Large intestine (tissue), 3 donors: ENCODE data around the gene WNT9B. TPM values are rescaled to one million over a fixed set of nuclear protein-coding genes. Genes with fewer than 3 reads are reported as not detected.

Experiments
- DNase-seq, 2 donors: peaks; one replicate each; pipeline versions ENCODE4 v3.0.0 to v3.0.0-alpha.2; 2013
- H3K27ac ChIP-seq: one replicate; pipeline ENCODE4 v1.5.1; 2013; ENCODE audit warnings: low read length
- H3K27me3 ChIP-seq: 2 replicates; pipeline ENCODE4 v1.6.1; 2013; ENCODE audit warnings: low read length; ENCODE audit not compliant: control insufficient read depth, insufficient read depth
- H3K36me3 ChIP-seq: 2 replicates; pipeline ENCODE4 v1.6.1; 2013; ENCODE audit warnings: low read length; ENCODE audit not compliant: control insufficient read depth, insufficient read depth
- H3K4me1 ChIP-seq: one replicate; pipeline ENCODE4 v1.6.1; 2013; ENCODE audit warnings: low read length; ENCODE audit not compliant: control insufficient read depth, insufficient read depth
- H3K4me3 ChIP-seq: one replicate; pipeline ENCODE4 v1.5.1; 2013; ENCODE audit warnings: low read length
- H3K9me3 ChIP-seq: one replicate; pipeline ENCODE4 v1.6.1; 2013; ENCODE audit warnings: mild to moderate bottlenecking, low read depth, low read length, moderate library complexity; ENCODE audit not compliant: control insufficient read depth
- WGBS: methylation state at CpG from one replicate; pipeline ENCODE4 v1.1.5; 2013; ENCODE audit warnings: low lambda C conversion rate; ENCODE audit not compliant: insufficient coverage; 5-methylcytosine and 5-hydroxymethylcytosine counted together
- polyA plus RNA-seq: library from polyadenylated mRNA; unstranded; fragments of 120-200 nt; gene quantifications from one replicate; pipeline ENCODE4 v1.2.1, GENCODE V29; 2013

WNT9B gene
- polyA plus RNA-seq, 1 donor: not detected

GRCh38 chr17:46922804-46923635 is 71.6 kb downstream of the WNT9B start, which contains the start of gene GOSR2:
Gene GOSR2 (plus strand): TSS chr17:46923160. CDS start chr17:46923193, 33 bp downstream.
- peak; percentile 88 to 97 for DNase-seq
- WGBS: no CpG with 5 or more reads among the region's 52 CpGs
- H3K27ac ChIP-seq: peak within 1 kb of the TSS; percentile 95
- H3K36me3 ChIP-seq: no peaks in the 10 kb centered on the region
- H3K9me3 ChIP-seq: no peaks in the 10 kb centered on the region
- H3K4me1 ChIP-seq: peaks cover 25% of the 10 kb centered on the region
- no peaks in the 10 kb centered on the region for H3K27me3 ChIP-seq
- H3K4me3 ChIP-seq: peak within 1 kb of the TSS; percentile 99

- WGBS: 67% methylated on average over 1 of the region's 5 CpGs
- Histone ChIP-seq H3K4me3 (no peak overlapping the region), H3K27ac (peak overlapping the region; percentile 96), H3K36me3 (peaks cover 4% of the 10 kb centered on the region), H3K4me1 (peaks cover 46% of the 10 kb centered on the region), H3K9me3 (no peaks in the 10 kb centered on the region), H3K27me3 (no peaks in the 10 kb centered on the region)
- DNase-seq: peak; percentile 88 to 95
These were observed 73.9 kb downstream of the WNT9B start for GRCh38 chr17:46925185-46925868.

- H3K27ac ChIP-seq: peak overlapping the region; percentile 96
- H3K4me1 ChIP-seq: peaks cover 52% of the 10 kb centered on the region
These were observed 77.3 kb downstream of the WNT9B start for GRCh38 chr17:46928467-46929261.

GRCh38 chr17:46929413-46929812 is 78.0 kb downstream of the WNT9B start:
- peak; percentile 90 to 97 for DNase-seq
- Histone ChIP-seq H3K27me3 (no peaks in the 10 kb centered on the region), H3K36me3 (peaks cover 40% of the 10 kb centered on the region), H3K4me1 (peaks cover 52% of the 10 kb centered on the region), H3K9me3 (no peaks in the 10 kb centered on the region), H3K27ac (peak overlapping the region; percentile 96), H3K4me3 (no peak overlapping the region)
- WGBS: no CpG with 5 or more reads among the region's 6 CpGs

More at GRCh38 chr17:46928467-46929261, 77.3 kb downstream of the WNT9B start:
- Histone ChIP-seq H3K27me3 (no peaks in the 10 kb centered on the region), H3K4me3 (no peak overlapping the region), H3K36me3 (peaks cover 33% of the 10 kb centered on the region), H3K9me3 (no peaks in the 10 kb centered on the region)
- peak; percentile 68 to 86 for DNase-seq
- WGBS: 0% methylated on average over 1 of the region's 10 CpGs

- WGBS: no CpG with 5 or more reads among the region's 4 CpGs
- Histone ChIP-seq H3K4me3 (no peak overlapping the region), H3K9me3 (no peaks in the 10 kb centered on the region), H3K4me1 (peaks cover 49% of the 10 kb centered on the region), H3K27ac (peak overlapping the region; percentile 96), H3K27me3 (no peaks in the 10 kb centered on the region), H3K36me3 (peaks cover 47% of the 10 kb centered on the region)
- peak; percentile 51 to 84 for DNase-seq
These were observed 78.7 kb downstream of the WNT9B start for GRCh38 chr17:46930051-46930450.

- peak overlapping the region; percentile 96 for H3K27ac ChIP-seq
- no peak overlapping the region for H3K4me3 ChIP-seq
- peaks cover 46% of the 10 kb centered on the region for H3K4me1 ChIP-seq
- no peaks in the 10 kb centered on the region for H3K27me3 ChIP-seq
- no peaks in the 10 kb centered on the region for H3K9me3 ChIP-seq
- WGBS: 100% methylated on average over 1 of the region's 4 CpGs
- peaks cover 62% of the 10 kb centered on the region for H3K36me3 ChIP-seq
- DNase-seq: no peak
These were observed 80.2 kb downstream of the WNT9B start for GRCh38 chr17:46931596-46931995.

- WGBS: no CpG with 5 or more reads among the region's 7 CpGs
- Histone ChIP-seq H3K27ac (peak overlapping the region; percentile 88), H3K4me1 (peaks cover 12% of the 10 kb centered on the region), H3K4me3 (no peak overlapping the region), H3K9me3 (no peaks in the 10 kb centered on the region), H3K36me3 (peaks cover 91% of the 10 kb centered on the region), H3K27me3 (no peaks in the 10 kb centered on the region)
- peak; percentile 80 to 89 for DNase-seq
These were observed 84.4 kb downstream of the WNT9B start for GRCh38 chr17:46935658-46936266.

Other genes starting within 250 kb of the WNT9B start
- 9.3 TPM for gene WNT3, start 32.9 kb upstream of the WNT9B start, polyA plus RNA-seq
- gene GOSR2, start 71.6 kb downstream of the WNT9B start, polyA plus RNA-seq: 103 TPM
- gene RPRML, start 127.7 kb downstream of the WNT9B start, polyA plus RNA-seq: 0.46 TPM